K562 (cell line): ENCODE results near the gene SOHLH2. TPM values are rescaled to one million over a fixed set of nuclear protein-coding genes. Genes with fewer than 3 reads are reported as not detected.

Experiments
- ATAC-seq: fragments of 200-7000 bp; cut with Tn5 transposase; 3 replicates; pipeline ENCODE4 v1.9.1; 2020; ENCODE audit warnings: moderate library complexity
- BruUV-seq: library from RNA; stranded (reverse); fragments of 400-500 nt; replicated peaks from 2 replicates; lab custom pipeline; 2021; lab: Mats Ljungman, UMichigan
- CTCF ChIA-PET: fragments of 300-600 bp; formaldehyde crosslinking; extraction: SDS; loops from one replicate; lab custom pipeline; 2021; ENCODE audit warnings: low intra/inter-chr PET ratio; lab: Yijun Ruan, JAX
- POLR2A ChIA-PET: fragments of 300-600, 350-650 bp; sonication (Branson Sonifier 250); formaldehyde crosslinking; extraction: SDS; loops from one replicate; lab custom pipeline; 2021; ENCODE audit warnings: antibody characterized with exemption, inconsistent platforms; lab: Yijun Ruan, JAX
- DNase-seq, 4 experiments: peaks; one replicate each; pipeline versions ENCODE4 v3.0.0 to v3.0.0-alpha.2; 2011 to 2018; ENCODE audit warnings: low spot score in 3 of 4, mixed read lengths in 3 of 4; ENCODE audit errors: extremely low read depth in 1 of 4
- FAIRE-seq: peaks from 2 replicates; lab custom pipeline; 2011; peaks lifted over from hg19 to GRCh38; lab: Jason Lieb, UNC
- H2AFZ ChIP-seq: 2 replicates; pipeline ENCODE4 v1.6.0; 2011; ENCODE audit warnings: low read depth, low read length, control low read depth, inconsistent platforms
- H3K27ac ChIP-seq: fragments of 200-600 bp; 3 replicates; pipeline ENCODE4 v1.8.0; 2011; ENCODE audit warnings: low read depth, mild to moderate bottlenecking, control low read depth, inconsistent platforms, low read length, moderate library complexity, mixed read lengths; ENCODE audit errors: extremely low read depth
- H3K27me3 ChIP-seq, 2 experiments: fragments of 300-600 bp in 1 of 2; 2 replicates in 1 of 2; 3 replicates in 1 of 2; pipeline versions ENCODE4 v1.6.0 to v1.8.0; 2011; ENCODE audit warnings: inconsistent platforms in 2 of 2, low read length in 2 of 2, mild to moderate bottlenecking in 1 of 2, mixed read lengths in 1 of 2, moderate library complexity in 1 of 2; ENCODE audit not compliant: control insufficient read depth in 2 of 2, insufficient read depth in 2 of 2
- H3K36me3 ChIP-seq: fragments of 300-600 bp; 3 replicates; pipeline ENCODE4 v1.8.0; 2011; ENCODE audit warnings: mild to moderate bottlenecking, low read length, inconsistent platforms; ENCODE audit not compliant: control insufficient read depth, insufficient read depth
- H3K4me1 ChIP-seq, 2 experiments: fragments of 200-600 bp in 1 of 2; replicated peaks in 1 of 2; 2 replicates in 1 of 2; 3 replicates in 1 of 2; pipeline versions ENCODE4 v1.5.1 to v1.8.0; 2011; ENCODE audit warnings: inconsistent platforms in 2 of 2, low read length in 2 of 2, mild to moderate bottlenecking in 1 of 2, mixed read lengths in 1 of 2, moderate library complexity in 1 of 2; ENCODE audit not compliant: control insufficient read depth in 2 of 2, insufficient read depth in 2 of 2
- H3K4me2 ChIP-seq: 2 replicates; pipeline ENCODE4 v1.6.1; 2011; ENCODE audit warnings: low read length, control low read depth, inconsistent platforms, mixed read lengths; ENCODE audit not compliant: insufficient read depth
- H3K4me3 ChIP-seq: fragments of 200-600 bp; sonication (generic), shearing (Covaris generic); 2 replicates; pipeline ENCODE4 v1.5.1; 2016; ENCODE audit warnings: control low read depth, inconsistent platforms
- H3K79me2 ChIP-seq: fragments of 200-600 bp; 3 replicates; pipeline ENCODE4 v1.8.0; 2011; ENCODE audit warnings: low read length, inconsistent platforms; ENCODE audit not compliant: control insufficient read depth, insufficient read depth
- H3K9ac ChIP-seq, 2 experiments: 2 replicates each; pipeline versions ENCODE4 v1.6.0 to v1.6.1; 2011; ENCODE audit warnings: low read depth in 2 of 2, low read length in 2 of 2, control low read depth in 1 of 2, inconsistent platforms in 1 of 2, mild to moderate bottlenecking in 1 of 2, mixed read lengths in 1 of 2; ENCODE audit not compliant: insufficient read depth in 1 of 2
- H3K9me1 ChIP-seq: one replicate; pipeline ENCODE4 v1.6.0; 2011; ENCODE audit warnings: inconsistent platforms, mild to moderate bottlenecking, low read length, moderate library complexity; ENCODE audit not compliant: control insufficient read depth, insufficient read depth
- H3K9me3 ChIP-seq: replicated peaks from 2 replicates; pipeline ENCODE4 v1.5.1; 2011; ENCODE audit warnings: low read depth, low read length, inconsistent platforms; ENCODE audit not compliant: control insufficient read depth, insufficient read depth
- H4K20me1 ChIP-seq: replicated peaks from 2 replicates; pipeline ENCODE4 v1.6.1; 2011; ENCODE audit warnings: low read length, inconsistent platforms, mixed read lengths; ENCODE audit not compliant: control insufficient read depth, insufficient read depth
- CBX1 ChIP-seq: sonication (generic); IDR thresholded peaks from 2 replicates; pipeline ENCODE4 v1.6.1; 2016; ENCODE audit warnings: antibody characterized with exemption, low read depth, mild to moderate bottlenecking
- CC2D1A ChIP-seq: fragments of 450-650 bp; IDR thresholded peaks from 2 replicates; pipeline ENCODE4 v1.6.1; 2017; ENCODE audit warnings: mild to moderate bottlenecking
- CREM ChIP-seq: IDR thresholded peaks from 2 replicates; pipeline ENCODE4 v1.6.1; 2014; ENCODE audit warnings: antibody characterized with exemption, low read depth
- FOXK1 ChIP-seq: sonication (generic); formaldehyde crosslinking; IDR thresholded peaks from 2 replicates; pipeline ENCODE4 v1.8.0; 2022; ENCODE audit warnings: missing genetic modification reagents, mild to moderate bottlenecking, borderline replicate concordance
- HMBOX1 ChIP-seq: sonication (generic); IDR thresholded peaks from 2 replicates; pipeline ENCODE4 v1.6.1; 2016
- HNRNPL ChIP-seq: fragments of 200-400 bp; formaldehyde crosslinking; IDR thresholded peaks from 2 replicates; pipeline ENCODE4 v1.6.1; 2017; ENCODE audit warnings: low read depth, mild to moderate bottlenecking, low read length
- ZNF445 ChIP-seq: fragments of 250-450 bp; sonication (Bioruptor Pico); IDR thresholded peaks from 2 replicates; pipeline ENCODE4 v1.4.0; 2020; ENCODE audit warnings: low read depth, mild to moderate bottlenecking, moderate library complexity
- WGBS: fragments of 100-300 bp; shearing (Covaris generic); methylation state at CpG from one replicate; pipeline ENCODE4 v1.1.6; 2016; ENCODE audit warnings: low coverage, mixed read lengths; ENCODE audit not compliant: insufficient coverage; ENCODE audit errors: missing lambda C conversion rate; 5-methylcytosine and 5-hydroxymethylcytosine counted together
- in situ Hi-C: fragments of 300-500 bp; cut with MboI; formaldehyde crosslinking; loops from 4 replicates; pipeline ENCODE4 v1.15.0; 2018; ENCODE audit warnings: inconsistent platforms, mixed read lengths
- intact Hi-C: fragments of 100-400 bp; cut with micrococcal nuclease; formaldehyde crosslinking; loops from 2 replicates; pipeline ENCODE4 v1.14.2; 2022
- polyA plus RNA-seq, 8 experiments: library from polyadenylated mRNA; depleted of rRNA in 4 of 8; stranded (reverse) in 5 of 8; unstranded in 3 of 8; fragments of >200 nt; fragmentation: Nextera tagmentation in 2 of 8; fragmentation: Illumina TruSeq in 1 of 8; extraction: Ambion mirVana in 2 of 8; extraction: Trizol in 1 of 8; gene quantifications; 2 replicates each; pipeline versions ENCODE4 v1.2.1 to v1.2.3, GENCODE V29; 2011 to 2014; ENCODE audit warnings: inconsistent platforms in 1 of 8, missing spikeins in 1 of 8
- total RNA-seq, 7 experiments: library from RNA; depleted of rRNA in 6 of 7; stranded (reverse); fragments of >200 nt in 6 of 7; fragmentation: Illumina TruSeq in 2 of 7; extraction: Trizol in 2 of 7; gene quantifications; 2 replicates each; pipeline versions ENCODE4 v1.2.1 to v1.2.3, GENCODE V29; 2011 to 2021; ENCODE audit warnings: low replicate concordance in 1 of 7
- TF ChIP-seq, protein P1 (sequence below): sonication (generic); formaldehyde crosslinking; IDR thresholded peaks from 2 replicates; pipeline ENCODE4 v1.8.0; 2022; ENCODE audit warnings: mild to moderate bottlenecking, missing genetic modification reagents, borderline replicate concordance
- TF ChIP-seq, protein P2 (sequence below), 2 experiments: fragments of 150-350 bp in 1 of 2; IDR thresholded peaks; 2 replicates each; pipeline ENCODE4 v1.6.1; 2012 to 2016; ENCODE audit warnings: low read depth in 2 of 2, low read length in 2 of 2, mild to moderate bottlenecking in 1 of 2, moderate library complexity in 1 of 2
- TF ChIP-seq, protein P3 (sequence below): sonication (generic); formaldehyde crosslinking; IDR thresholded peaks from 2 replicates; pipeline ENCODE4 v1.8.0; 2022; ENCODE audit warnings: mild to moderate bottlenecking, missing genetic modification reagents
- TF ChIP-seq, protein P4 (sequence below): fragments of 250-450 bp; sonication (Bioruptor Pico); IDR thresholded peaks from 2 replicates; pipeline ENCODE4 v1.9.0; 2021; ENCODE audit warnings: mild to moderate bottlenecking

SOHLH2 gene
- total and polyA plus RNA-seq, 9 of the 15 experiments (the other 6 are each of a cell fraction or from before 2014, with no cell fraction given): 10.3 to 26.7 (median 17.0) TPM

- TF ChIP-seq, protein P1, sequence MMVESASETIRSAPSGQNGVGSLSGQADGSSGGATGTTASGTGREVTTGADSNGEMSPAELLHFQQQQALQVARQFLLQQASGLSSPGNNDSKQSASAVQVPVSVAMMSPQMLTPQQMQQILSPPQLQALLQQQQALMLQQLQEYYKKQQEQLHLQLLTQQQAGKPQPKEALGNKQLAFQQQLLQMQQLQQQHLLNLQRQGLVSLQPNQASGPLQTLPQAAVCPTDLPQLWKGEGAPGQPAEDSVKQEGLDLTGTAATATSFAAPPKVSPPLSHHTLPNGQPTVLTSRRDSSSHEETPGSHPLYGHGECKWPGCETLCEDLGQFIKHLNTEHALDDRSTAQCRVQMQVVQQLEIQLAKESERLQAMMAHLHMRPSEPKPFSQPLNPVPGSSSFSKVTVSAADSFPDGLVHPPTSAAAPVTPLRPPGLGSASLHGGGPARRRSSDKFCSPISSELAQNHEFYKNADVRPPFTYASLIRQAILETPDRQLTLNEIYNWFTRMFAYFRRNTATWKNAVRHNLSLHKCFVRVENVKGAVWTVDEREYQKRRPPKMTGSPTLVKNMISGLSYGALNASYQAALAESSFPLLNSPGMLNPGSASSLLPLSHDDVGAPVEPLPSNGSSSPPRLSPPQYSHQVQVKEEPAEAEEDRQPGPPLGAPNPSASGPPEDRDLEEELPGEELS (CRISPR knock-in tag): no peak
- TF ChIP-seq HMBOX1: no peak
These were observed 84.8 kb downstream of the SOHLH2 start (continued) for GRCh38 chr13:36129539-36129938.

DNA sequence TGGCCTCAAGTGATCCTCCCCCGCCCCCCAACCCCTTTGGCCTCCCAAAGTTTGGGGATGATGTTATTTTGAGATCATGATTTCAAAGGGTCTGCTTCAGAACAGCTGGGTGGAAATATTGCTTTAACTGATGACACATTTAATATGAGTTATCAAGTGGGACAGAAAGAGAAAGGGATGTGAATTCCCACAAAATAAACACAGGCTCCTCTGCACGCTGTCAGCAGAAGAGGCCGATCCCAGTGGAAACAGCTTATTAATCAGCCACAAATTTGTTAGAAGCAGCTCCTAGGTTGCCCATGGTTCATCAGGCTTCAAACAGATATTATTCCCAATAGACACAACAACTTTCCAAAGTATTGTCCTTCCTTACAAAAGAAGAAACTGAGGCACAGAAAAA lies 87.9 kb downstream of the SOHLH2 start:
- POLR2A ChIA-PET: no interaction called here
- TF ChIP-seq, protein P2, sequence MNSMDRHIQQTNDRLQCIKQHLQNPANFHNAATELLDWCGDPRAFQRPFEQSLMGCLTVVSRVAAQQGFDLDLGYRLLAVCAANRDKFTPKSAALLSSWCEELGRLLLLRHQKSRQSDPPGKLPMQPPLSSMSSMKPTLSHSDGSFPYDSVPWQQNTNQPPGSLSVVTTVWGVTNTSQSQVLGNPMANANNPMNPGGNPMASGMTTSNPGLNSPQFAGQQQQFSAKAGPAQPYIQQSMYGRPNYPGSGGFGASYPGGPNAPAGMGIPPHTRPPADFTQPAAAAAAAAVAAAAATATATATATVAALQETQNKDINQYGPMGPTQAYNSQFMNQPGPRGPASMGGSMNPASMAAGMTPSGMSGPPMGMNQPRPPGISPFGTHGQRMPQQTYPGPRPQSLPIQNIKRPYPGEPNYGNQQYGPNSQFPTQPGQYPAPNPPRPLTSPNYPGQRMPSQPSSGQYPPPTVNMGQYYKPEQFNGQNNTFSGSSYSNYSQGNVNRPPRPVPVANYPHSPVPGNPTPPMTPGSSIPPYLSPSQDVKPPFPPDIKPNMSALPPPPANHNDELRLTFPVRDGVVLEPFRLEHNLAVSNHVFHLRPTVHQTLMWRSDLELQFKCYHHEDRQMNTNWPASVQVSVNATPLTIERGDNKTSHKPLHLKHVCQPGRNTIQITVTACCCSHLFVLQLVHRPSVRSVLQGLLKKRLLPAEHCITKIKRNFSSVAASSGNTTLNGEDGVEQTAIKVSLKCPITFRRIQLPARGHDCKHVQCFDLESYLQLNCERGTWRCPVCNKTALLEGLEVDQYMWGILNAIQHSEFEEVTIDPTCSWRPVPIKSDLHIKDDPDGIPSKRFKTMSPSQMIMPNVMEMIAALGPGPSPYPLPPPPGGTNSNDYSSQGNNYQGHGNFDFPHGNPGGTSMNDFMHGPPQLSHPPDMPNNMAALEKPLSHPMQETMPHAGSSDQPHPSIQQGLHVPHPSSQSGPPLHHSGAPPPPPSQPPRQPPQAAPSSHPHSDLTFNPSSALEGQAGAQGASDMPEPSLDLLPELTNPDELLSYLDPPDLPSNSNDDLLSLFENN (IDR thresholded peaks at IDR 0.05; ENCODE audit: low read depth in 2 of 2, low read length in 2 of 2): no peak
- TF ChIP-seq, protein P3, sequence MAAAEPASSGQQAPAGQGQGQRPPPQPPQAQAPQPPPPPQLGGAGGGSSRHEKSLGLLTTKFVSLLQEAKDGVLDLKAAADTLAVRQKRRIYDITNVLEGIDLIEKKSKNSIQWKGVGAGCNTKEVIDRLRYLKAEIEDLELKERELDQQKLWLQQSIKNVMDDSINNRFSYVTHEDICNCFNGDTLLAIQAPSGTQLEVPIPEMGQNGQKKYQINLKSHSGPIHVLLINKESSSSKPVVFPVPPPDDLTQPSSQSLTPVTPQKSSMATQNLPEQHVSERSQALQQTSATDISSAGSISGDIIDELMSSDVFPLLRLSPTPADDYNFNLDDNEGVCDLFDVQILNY: no peak
- TF ChIP-seq ZNF445 (CRISPR knock-in tag): no peak
- no peak for TF ChIP-seq FOXK1 (CRISPR knock-in tag)
- no peak for TF ChIP-seq CREM
- TF ChIP-seq, protein P4, sequence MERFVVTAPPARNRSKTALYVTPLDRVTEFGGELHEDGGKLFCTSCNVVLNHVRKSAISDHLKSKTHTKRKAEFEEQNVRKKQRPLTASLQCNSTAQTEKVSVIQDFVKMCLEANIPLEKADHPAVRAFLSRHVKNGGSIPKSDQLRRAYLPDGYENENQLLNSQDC (CRISPR knock-in tag): no peak
- TF ChIP-seq CC2D1A: no peak
- TF ChIP-seq CBX1: no peak
- no peak for TF ChIP-seq HNRNPL

More for the DNA sequence above, 87.9 kb downstream of the SOHLH2 start:
- Histone ChIP-seq H3K79me2 (no peaks in the 10 kb centered on the region), H3K36me3 (no peaks in the 10 kb centered on the region), H3K4me1 (no peaks in the 10 kb centered on the region), H3K4me2 (no peak overlapping the region), H2AFZ (no peak overlapping the region), H4K20me1 (no peaks in the 10 kb centered on the region), H3K27ac (no peak overlapping the region), H3K9me1 (no peaks in the 10 kb centered on the region), H3K4me3 (no peak overlapping the region), H3K9me3 (no peaks in the 10 kb centered on the region), H3K9ac (no peak overlapping the region), H3K27me3 (peaks cover 4 to 22% of the 10 kb centered on the region in 2 experiments; a peak in 3 of 5 replicates)
- no TSS peak for BruUV-seq
- DNase-seq (no peak), ATAC-seq (no peak), FAIRE-seq (no peak)
- CTCF ChIA-PET: no interaction called here
- intact Hi-C loops: no loop called here
- 0% methylated on average over 2 of the region's 3 CpGs for WGBS
- in situ Hi-C loops: no loop called here
